Measurements from ENCODE around the gene CD44.

DNA sequence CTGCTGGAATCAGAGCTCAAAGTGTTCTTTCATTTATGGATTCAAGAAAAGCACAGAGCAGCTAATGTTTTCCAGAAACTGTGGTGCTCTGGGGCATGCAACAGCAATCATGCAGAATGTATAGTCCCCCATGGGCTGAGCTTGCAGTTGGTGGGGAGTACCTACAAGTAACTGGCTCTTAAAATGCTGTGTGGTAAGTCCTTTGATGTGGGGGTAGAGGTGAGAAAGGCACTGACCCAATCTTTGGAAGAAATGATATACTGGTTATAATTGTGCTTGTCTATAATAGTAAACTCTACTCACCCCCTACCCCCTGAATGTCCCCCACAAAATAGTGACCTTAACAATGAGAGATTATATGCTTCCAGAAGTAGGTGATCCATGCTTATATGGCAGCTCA lies 29.1 kb upstream of the CD44 start:
- TF ChIP-seq HOXA7 (CRISPR knock-in tag; IDR thresholded peaks at IDR 0.05) (no peak), SMC3 (IDR thresholded peaks at IDR 0.05) (no peak), RAD21 (conservative IDR thresholded peaks at IDR 0.05 in 1 of 2, IDR thresholded peaks at IDR 0.05 in 1 of 2) (no peak), EHMT2 (IDR thresholded peaks at IDR 0.05; ENCODE audit: low read depth) (no peak), PHF8 (IDR thresholded peaks at IDR 0.05; ENCODE audit: borderline replicate concordance, low read depth) (no peak), EP300 (IDR thresholded peaks at IDR 0.05) (no peak), TP53 (CRISPR knock-in tag; IDR thresholded peaks at IDR 0.05) (no peak), FOXS1 (CRISPR knock-in tag; IDR thresholded peaks at IDR 0.05) (no peak), JUN (IDR thresholded peaks at IDR 0.05) (no peak), CEBPB (IDR thresholded peaks at IDR 0.05) (no peak), RCOR1 (IDR thresholded peaks at IDR 0.05; ENCODE audit: low read depth, low read length) (no peak)
- TF ChIP-seq, protein P1, sequence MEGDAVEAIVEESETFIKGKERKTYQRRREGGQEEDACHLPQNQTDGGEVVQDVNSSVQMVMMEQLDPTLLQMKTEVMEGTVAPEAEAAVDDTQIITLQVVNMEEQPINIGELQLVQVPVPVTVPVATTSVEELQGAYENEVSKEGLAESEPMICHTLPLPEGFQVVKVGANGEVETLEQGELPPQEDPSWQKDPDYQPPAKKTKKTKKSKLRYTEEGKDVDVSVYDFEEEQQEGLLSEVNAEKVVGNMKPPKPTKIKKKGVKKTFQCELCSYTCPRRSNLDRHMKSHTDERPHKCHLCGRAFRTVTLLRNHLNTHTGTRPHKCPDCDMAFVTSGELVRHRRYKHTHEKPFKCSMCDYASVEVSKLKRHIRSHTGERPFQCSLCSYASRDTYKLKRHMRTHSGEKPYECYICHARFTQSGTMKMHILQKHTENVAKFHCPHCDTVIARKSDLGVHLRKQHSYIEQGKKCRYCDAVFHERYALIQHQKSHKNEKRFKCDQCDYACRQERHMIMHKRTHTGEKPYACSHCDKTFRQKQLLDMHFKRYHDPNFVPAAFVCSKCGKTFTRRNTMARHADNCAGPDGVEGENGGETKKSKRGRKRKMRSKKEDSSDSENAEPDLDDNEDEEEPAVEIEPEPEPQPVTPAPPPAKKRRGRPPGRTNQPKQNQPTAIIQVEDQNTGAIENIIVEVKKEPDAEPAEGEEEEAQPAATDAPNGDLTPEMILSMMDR (IDR thresholded peaks at IDR 0.05): no peak

All from A549 (cell line).